MG63 (cell line): ENCODE results near the gene MED25. TPM values are rescaled to one million over a fixed set of nuclear protein-coding genes. Genes with fewer than 3 reads are reported as not detected.

Experiments
- DNase-seq: peaks from one replicate; pipeline ENCODE4 v3.0.0-alpha.2; 2020
- H3K27me3 ChIP-seq: fragments of 250-450 bp; sonication (Bioruptor Pico); 2 replicates; pipeline ENCODE4 v1.5.1; 2020; ENCODE audit warnings: mild to moderate bottlenecking, moderate library complexity
- H3K36me3 ChIP-seq: fragments of 250-450 bp; sonication (Bioruptor Pico); 2 replicates; pipeline ENCODE4 v1.5.1; 2020; ENCODE audit warnings: mild to moderate bottlenecking, moderate library complexity
- H3K4me3 ChIP-seq: fragments of 250-450 bp; sonication (Bioruptor Pico); 2 replicates; pipeline ENCODE4 v1.5.1; 2020; ENCODE audit warnings: mild to moderate bottlenecking, moderate library complexity
- H3K9me3 ChIP-seq: fragments of 250-450 bp; sonication (Bioruptor Pico); 2 replicates; pipeline ENCODE4 v1.5.1; 2020; ENCODE audit warnings: mild to moderate bottlenecking, moderate library complexity
- total RNA-seq: library from RNA; depleted of rRNA; stranded (reverse); fragments of >200 nt; shearing (Covaris generic); gene quantifications from 2 replicates; pipeline ENCODE4 v1.2.3, GENCODE V29; 2014; ENCODE audit warnings: low replicate concordance

MED25 gene
- total RNA-seq, 1 experiment from 2014 or later = 27.6 TPM

- H3K36me3 ChIP-seq = peaks cover 51% of the 10 kb centered on the region
- no peaks in the 10 kb centered on the region for H3K9me3 ChIP-seq
- no peaks in the 10 kb centered on the region for H3K27me3 ChIP-seq
- no peak for DNase-seq
- H3K4me3 ChIP-seq = no peak overlapping the region
Measured at GRCh38 chr19:49829200-49829599, 11.1 kb downstream of the MED25 start.

- DNase-seq = no peak
- Histone ChIP-seq H3K9me3 (no peaks in the 10 kb centered on the region), H3K4me3 (no peak overlapping the region), H3K36me3 (peaks cover 54% of the 10 kb centered on the region), H3K27me3 (no peaks in the 10 kb centered on the region)
Measured at GRCh38 chr19:49829721-49830120, 11.6 kb downstream of the MED25 start.

GRCh38 chr19:49830766-49831165, 12.7 kb downstream of the MED25 start:
- Histone ChIP-seq H3K27me3 (no peaks in the 10 kb centered on the region), H3K4me3 (no peak overlapping the region), H3K9me3 (no peaks in the 10 kb centered on the region), H3K36me3 (peaks cover 59% of the 10 kb centered on the region)
- no peak for DNase-seq

GRCh38 chr19:49831592-49831991, 13.5 kb downstream of the MED25 start:
- DNase-seq = no peak
- H3K27me3 ChIP-seq = no peaks in the 10 kb centered on the region
- H3K4me3 ChIP-seq = no peak overlapping the region
- H3K9me3 ChIP-seq = no peaks in the 10 kb centered on the region
- peaks cover 67% of the 10 kb centered on the region for H3K36me3 ChIP-seq

- no peaks in the 10 kb centered on the region for H3K27me3 ChIP-seq
- no peak for DNase-seq
- H3K4me3 ChIP-seq = no peak overlapping the region
- no peaks in the 10 kb centered on the region for H3K9me3 ChIP-seq
- peaks cover 74% of the 10 kb centered on the region for H3K36me3 ChIP-seq
Measured at GRCh38 chr19:49832556-49832955, 14.5 kb downstream of the MED25 start.

- no peaks in the 10 kb centered on the region for H3K27me3 ChIP-seq
- H3K9me3 ChIP-seq = no peaks in the 10 kb centered on the region
- no peak overlapping the region for H3K4me3 ChIP-seq
- DNase-seq = no peak
- H3K36me3 ChIP-seq = peaks cover 80% of the 10 kb centered on the region
Measured at GRCh38 chr19:49833599-49833998, 15.5 kb downstream of the MED25 start.

GRCh38 chr19:49835562-49835961, 17.5 kb downstream of the MED25 start:
- Histone ChIP-seq H3K27me3 (no peaks in the 10 kb centered on the region), H3K4me3 (no peak overlapping the region), H3K36me3 (peaks cover 94% of the 10 kb centered on the region), H3K9me3 (no peaks in the 10 kb centered on the region)
- DNase-seq = no peak

DNA sequence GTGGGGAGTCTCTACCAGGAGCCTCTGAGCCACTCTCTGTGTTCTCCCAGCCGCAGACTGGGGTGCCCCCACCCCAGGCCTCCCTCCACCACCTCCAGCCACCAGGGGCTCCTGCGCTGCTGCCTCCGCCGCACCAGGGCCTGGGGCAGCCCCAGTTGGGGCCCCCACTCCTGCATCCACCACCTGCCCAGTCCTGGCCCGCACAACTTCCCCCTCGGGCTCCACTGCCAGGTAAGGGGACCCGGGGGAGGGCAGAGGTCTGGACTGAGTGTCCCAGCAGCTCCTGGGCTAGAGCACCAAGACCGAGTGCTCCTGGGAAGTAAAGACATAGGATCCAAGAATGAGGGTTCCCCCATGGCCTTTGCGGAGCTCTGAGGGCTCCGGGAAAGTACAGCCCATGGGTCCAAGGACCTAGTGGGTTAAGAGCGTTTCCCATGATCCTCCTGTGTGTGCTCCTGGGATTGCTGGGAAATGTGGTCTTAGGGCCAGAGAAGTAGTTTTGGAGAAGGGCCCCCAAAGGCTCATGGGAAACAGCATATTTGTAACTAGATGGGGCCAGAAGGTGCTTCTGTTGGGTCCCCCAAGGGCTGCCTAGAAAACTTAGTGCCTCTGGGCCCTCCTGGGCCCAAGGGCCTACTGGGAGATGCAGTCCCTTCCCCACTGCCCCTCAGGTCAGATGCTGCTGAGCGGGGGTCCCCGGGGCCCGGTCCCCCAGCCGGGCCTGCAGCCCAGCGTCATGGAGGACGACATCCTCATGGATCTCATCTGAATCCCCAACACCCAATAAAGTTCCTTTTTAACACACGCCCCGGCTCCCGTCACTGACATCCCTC, 18.3 kb downstream of the MED25 start:
- no peak for DNase-seq
- H3K9me3 ChIP-seq = no peaks in the 10 kb centered on the region
- H3K27me3 ChIP-seq = no peaks in the 10 kb centered on the region
- H3K4me3 ChIP-seq = no peak overlapping the region
- H3K36me3 ChIP-seq = peaks cover 91% of the 10 kb centered on the region

GRCh38 chr19:49837009-49837310, 18.9 kb downstream of the MED25 start:
- H3K27me3 ChIP-seq = no peaks in the 10 kb centered on the region
- H3K9me3 ChIP-seq = no peaks in the 10 kb centered on the region
- DNase-seq = no peak
- peaks cover 85% of the 10 kb centered on the region for H3K36me3 ChIP-seq
- H3K4me3 ChIP-seq = no peak overlapping the region

GRCh38 chr19:49837425-49837824, 19.3 kb downstream of the MED25 start:
- peaks cover 81% of the 10 kb centered on the region for H3K36me3 ChIP-seq
- H3K9me3 ChIP-seq = no peaks in the 10 kb centered on the region
- no peaks in the 10 kb centered on the region for H3K27me3 ChIP-seq
- H3K4me3 ChIP-seq = no peak overlapping the region
- DNase-seq = no peak

DNA sequence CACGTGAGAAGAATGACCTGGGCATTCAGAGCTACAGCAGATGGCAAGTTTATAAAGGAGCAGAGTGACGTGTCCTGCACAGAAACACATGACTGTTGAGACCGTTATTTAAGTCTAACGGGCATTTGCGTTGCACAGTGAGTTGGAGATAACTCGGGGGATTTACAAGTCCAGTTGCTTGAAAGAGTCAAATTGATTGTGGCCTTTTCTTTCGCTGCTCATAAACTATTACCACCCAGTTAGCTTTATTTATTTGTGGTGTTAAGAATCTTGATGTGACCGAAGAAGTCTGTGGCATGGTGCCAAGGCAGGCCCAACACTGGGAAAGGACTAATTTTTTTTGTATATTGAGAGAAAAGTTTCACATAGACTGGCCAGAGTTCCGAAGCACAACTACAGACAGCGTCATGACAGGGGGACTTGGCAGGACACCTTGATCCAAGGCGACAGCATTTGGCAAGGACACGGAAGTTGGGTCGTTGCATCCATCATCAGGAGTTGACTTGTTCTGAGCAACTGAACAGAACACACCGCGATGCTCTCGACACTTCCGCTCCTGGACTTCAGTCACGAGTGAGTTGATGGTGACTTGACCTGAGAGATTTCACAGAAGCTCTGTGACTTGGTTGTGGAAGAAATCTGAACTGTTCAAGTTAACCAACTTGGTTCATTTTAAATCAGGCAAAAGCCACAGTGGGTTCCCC, 20.9 kb downstream of the MED25 start:
- Histone ChIP-seq H3K4me3 (no peak overlapping the region), H3K9me3 (no peaks in the 10 kb centered on the region), H3K36me3 (peaks cover 65% of the 10 kb centered on the region), H3K27me3 (no peaks in the 10 kb centered on the region)
- no peak for DNase-seq

DNA sequence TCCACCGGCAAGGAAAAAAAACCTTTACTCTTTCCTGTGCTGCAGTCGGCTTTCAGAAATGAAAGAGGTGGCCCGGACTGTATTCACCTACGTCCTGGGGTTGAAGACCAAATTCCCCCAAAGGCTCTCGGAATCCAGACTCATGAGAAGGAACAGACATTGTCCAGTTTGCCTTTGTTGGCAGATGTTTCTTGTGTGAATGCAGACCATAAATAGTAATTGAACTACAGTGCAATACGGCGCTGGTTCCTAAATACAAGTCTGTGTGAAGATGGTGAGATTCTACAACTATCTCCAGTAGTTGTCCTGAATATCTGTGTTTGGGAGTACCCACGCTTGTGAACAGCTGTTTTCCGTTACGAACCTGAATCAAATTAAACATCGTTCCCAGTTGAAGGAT, 21.6 kb downstream of the MED25 start:
- peaks cover 59% of the 10 kb centered on the region for H3K36me3 ChIP-seq
- H3K27me3 ChIP-seq = no peaks in the 10 kb centered on the region
- DNase-seq = no peak
- H3K9me3 ChIP-seq = no peaks in the 10 kb centered on the region
- no peak overlapping the region for H3K4me3 ChIP-seq

GRCh38 chr19:49840321-49840720, 22.2 kb downstream of the MED25 start:
- H3K9me3 ChIP-seq = no peaks in the 10 kb centered on the region
- H3K27me3 ChIP-seq = no peaks in the 10 kb centered on the region
- no peak for DNase-seq
- H3K4me3 ChIP-seq = no peak overlapping the region
- H3K36me3 ChIP-seq = peaks cover 53% of the 10 kb centered on the region

DNA sequence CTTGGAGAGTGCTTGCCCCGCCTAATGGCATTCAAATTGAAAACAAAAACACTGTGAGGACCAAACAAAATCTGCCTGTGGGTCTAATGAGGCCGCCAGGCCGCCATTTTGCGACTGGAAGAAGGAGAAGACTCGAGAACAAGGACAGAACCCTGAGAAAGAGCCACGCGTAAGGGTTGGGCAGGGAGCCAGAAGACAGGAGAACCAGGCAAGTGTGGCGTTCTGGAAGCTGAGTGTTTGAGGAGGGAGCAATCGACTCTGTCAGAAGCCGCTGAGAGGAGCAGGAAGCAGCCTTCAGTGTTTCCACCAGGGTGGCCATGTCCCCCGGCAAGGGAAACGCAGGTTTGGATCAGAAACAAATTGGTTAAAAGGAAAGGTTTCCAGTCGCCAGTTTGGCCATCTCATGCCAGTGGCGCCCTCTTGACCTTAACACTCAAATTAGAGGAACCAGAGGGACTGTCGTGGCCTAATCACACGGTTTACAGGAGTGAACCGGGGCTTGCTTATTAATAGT, 22.7 kb downstream of the MED25 start:
- Histone ChIP-seq H3K36me3 (peaks cover 48% of the 10 kb centered on the region), H3K9me3 (no peaks in the 10 kb centered on the region), H3K4me3 (no peak overlapping the region), H3K27me3 (no peaks in the 10 kb centered on the region)
- no peak for DNase-seq

DNA sequence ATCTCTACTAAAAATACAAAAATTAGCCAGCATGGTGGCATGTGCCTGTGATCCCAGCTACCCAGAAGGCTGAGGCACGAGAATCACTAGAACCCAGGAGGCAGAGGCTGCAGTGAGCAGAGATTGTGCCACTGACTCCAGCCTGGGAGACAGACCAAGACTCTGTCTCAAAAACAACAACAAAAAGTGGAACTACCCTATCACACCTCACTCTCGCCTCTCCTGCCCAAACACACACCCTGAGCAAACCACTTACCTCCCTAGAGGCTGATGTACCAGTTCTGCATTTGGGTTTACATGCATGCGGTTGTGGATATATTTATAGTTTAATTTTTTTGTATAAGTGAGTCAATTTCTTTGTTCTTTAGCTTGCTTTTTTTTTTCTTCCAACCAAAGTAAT, 25.2 kb downstream of the MED25 start:
- H3K4me3 ChIP-seq = no peak overlapping the region
- peaks cover 29% of the 10 kb centered on the region for H3K36me3 ChIP-seq
- no peaks in the 10 kb centered on the region for H3K27me3 ChIP-seq
- H3K9me3 ChIP-seq = no peaks in the 10 kb centered on the region
- DNase-seq = no peak

- no peaks in the 10 kb centered on the region for H3K27me3 ChIP-seq
- H3K36me3 ChIP-seq = peaks cover 17% of the 10 kb centered on the region
- DNase-seq = no peak
- no peak overlapping the region for H3K4me3 ChIP-seq
- no peaks in the 10 kb centered on the region for H3K9me3 ChIP-seq
Measured at GRCh38 chr19:49844138-49845095, 26.3 kb downstream of the MED25 start.

DNA sequence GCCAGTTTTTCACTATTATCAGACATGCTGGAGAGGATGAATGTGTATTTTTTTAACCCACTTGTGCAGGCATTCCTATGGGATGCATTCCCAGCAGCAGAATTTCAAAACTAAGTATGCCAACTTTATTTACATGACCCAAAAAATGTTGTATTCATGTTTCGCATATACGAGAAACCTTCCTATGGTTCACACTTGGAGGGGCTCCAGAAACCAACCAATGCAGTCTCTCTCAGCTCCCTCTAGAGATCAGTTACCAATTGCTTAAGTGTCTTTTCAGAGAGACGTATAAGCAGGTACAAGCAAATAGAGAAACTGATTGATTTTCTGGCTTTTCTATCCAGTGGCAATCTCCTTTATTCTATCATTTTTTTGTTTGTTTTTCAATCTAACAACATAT, 27.3 kb downstream of the MED25 start:
- peaks cover 15% of the 10 kb centered on the region for H3K36me3 ChIP-seq
- H3K9me3 ChIP-seq = no peaks in the 10 kb centered on the region
- H3K27me3 ChIP-seq = no peaks in the 10 kb centered on the region
- H3K4me3 ChIP-seq = no peak overlapping the region
- no peak for DNase-seq
